Stimulated activated naive CD8-positive, alpha-beta T cell treated with anti-CD3 and anti-CD28 coated beads, Interleukin-15, amount 100 ng/mL, for 72 hours (primary cell): Measurements from ENCODE around the gene CCNB3.
"Not testable (repeated sequence)": the region's sequence is repeated elsewhere in the genome, so short reads cannot be mapped to it uniquely, and the experiment has no call there.

Source experiments
- ATAC-seq: fragments of 150-1000 bp; cut with Tn5 transposase; 2 replicates; pipeline ENCODE4 v1.10.0; 2021; ENCODE audit warnings: mild to moderate bottlenecking, moderate library complexity
- DNase-seq, 2 donors: peaks; one replicate each; pipeline ENCODE4 v3.0.0; 2021 to 2022
- H3K27ac Mint-ChIP-seq, 2 donors: one replicate each; pipeline ENCODE4 v1.8.0; 2022; ENCODE audit warnings: mild to moderate bottlenecking in 2 of 2, mixed read lengths in 2 of 2, moderate library complexity in 2 of 2
- H3K27me3 Mint-ChIP-seq: one replicate; pipeline ENCODE4 v1.8.0; 2022; ENCODE audit warnings: mixed read lengths
- H3K4me1 Mint-ChIP-seq: one replicate; pipeline ENCODE4 v1.8.0; 2022; ENCODE audit warnings: mild to moderate bottlenecking, mixed read lengths
- H3K4me3 Mint-ChIP-seq, 2 donors: one replicate each; pipeline ENCODE4 v1.8.0; 2022; ENCODE audit warnings: mild to moderate bottlenecking in 2 of 2, mixed read lengths in 2 of 2, moderate library complexity in 1 of 2
- H3K9me3 Mint-ChIP-seq, 2 donors: one replicate each; pipeline ENCODE4 v1.8.0; 2022; ENCODE audit warnings: mixed read lengths in 2 of 2

Gene CCNB3

DNA sequence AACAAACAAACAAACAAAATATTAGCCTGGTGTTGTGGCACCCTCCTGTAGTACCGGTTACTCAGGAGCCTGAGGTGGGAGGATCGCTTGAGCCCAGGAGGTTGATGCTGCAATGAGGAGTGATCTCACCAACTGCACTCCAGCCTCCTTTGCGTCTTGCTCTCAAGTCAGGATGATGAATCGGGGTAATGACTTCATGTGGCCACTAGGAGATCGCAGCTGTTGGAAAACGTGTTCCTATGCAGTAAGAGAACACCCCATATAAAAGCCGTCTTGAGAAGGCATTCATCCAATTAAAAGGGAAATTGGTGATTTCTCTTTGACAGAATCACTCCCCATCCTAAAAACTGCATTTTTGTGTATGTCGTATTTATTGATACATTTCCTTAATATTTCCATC is 6.9 kb downstream of the CCNB3 start:
- DNase-seq (no peak), ATAC-seq (no peak)
- no peak overlapping the region for H3K27ac Mint-ChIP-seq
- H3K27me3 Mint-ChIP-seq, result no peaks in the 10 kb centered on the region
- no peaks in the 10 kb centered on the region for H3K9me3 Mint-ChIP-seq
- H3K4me1 Mint-ChIP-seq, result no peaks in the 10 kb centered on the region
- no peak overlapping the region for H3K4me3 Mint-ChIP-seq

DNA sequence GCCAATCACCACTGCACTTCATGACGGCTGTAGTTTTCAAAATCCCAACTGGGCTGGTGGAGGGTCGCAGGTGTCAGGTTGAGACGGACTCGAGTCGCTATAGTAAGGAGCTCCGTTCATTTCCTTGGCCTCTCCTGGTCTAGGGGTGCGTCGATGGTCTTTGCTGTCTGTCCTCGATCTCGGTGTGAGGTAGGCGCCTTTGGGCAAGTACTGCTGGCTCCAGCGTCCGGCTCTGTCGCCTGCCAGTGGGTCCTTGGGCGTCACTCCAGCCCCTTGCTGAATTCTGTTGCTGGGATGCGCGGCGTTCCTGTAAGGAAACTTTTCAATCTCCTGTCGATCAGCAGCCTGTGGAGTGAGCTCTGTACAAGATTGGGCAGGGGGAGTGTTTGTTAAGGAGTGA is 76.7 kb downstream of the CCNB3 start:
- DNase-seq (no peak), ATAC-seq (no peak)
- H3K4me3 Mint-ChIP-seq, result no peak overlapping the region
- no peaks in the 10 kb centered on the region for H3K4me1 Mint-ChIP-seq
- H3K27me3 Mint-ChIP-seq, result no peaks in the 10 kb centered on the region
- no peak overlapping the region for H3K27ac Mint-ChIP-seq
- no peaks in the 10 kb centered on the region for H3K9me3 Mint-ChIP-seq

GRCh38 chrX:50327235-50327634 is 122.7 kb downstream of the CCNB3 start:
- ATAC-seq, result no peak

DNA sequence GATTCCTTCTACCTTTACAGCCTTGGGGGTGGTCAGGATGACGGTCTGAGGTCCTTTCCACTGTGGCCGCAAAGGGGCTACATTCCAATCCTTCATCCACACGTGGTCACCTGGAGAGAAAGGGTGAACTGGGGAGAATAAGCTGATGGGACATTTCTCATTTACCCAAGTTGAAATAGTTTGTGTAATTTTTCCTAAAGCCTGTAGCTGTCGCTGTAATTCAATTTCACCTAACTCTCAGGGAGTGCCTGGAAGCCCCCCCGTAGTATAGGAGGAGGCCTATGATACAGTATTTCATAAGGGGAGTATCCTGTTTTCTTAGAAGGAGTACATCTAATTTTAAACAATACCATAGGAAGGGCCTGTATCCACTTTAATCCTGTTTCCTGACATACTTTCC is 128.1 kb downstream of the CCNB3 start:
- H3K4me3 Mint-ChIP-seq, H3K27me3 Mint-ChIP-seq, ATAC-seq, H3K9me3 Mint-ChIP-seq, DNase-seq, H3K4me1 Mint-ChIP-seq, H3K27ac Mint-ChIP-seq: not testable (repeated sequence)

More at GRCh38 chrX:50327235-50327634, 122.7 kb downstream of the CCNB3 start:
- H3K27ac Mint-ChIP-seq, result no peak overlapping the region
- H3K9me3 Mint-ChIP-seq, result no peaks in the 10 kb centered on the region
- no peaks in the 10 kb centered on the region for H3K4me1 Mint-ChIP-seq
- H3K4me3 Mint-ChIP-seq, result no peak overlapping the region
- no peaks in the 10 kb centered on the region for H3K27me3 Mint-ChIP-seq
- DNase-seq, result no peak

- no peaks in the 10 kb centered on the region for H3K9me3 Mint-ChIP-seq
- DNase-seq, result no peak
- H3K27ac Mint-ChIP-seq, result no peak overlapping the region
- ATAC-seq, result no peak
- H3K27me3 Mint-ChIP-seq, result no peaks in the 10 kb centered on the region
- H3K4me1 Mint-ChIP-seq, result no peaks in the 10 kb centered on the region
- no peak overlapping the region for H3K4me3 Mint-ChIP-seq
Observed at GRCh38 chrX:50333308-50333707, 128.7 kb downstream of the CCNB3 start.

- H3K4me1 Mint-ChIP-seq, result no peaks in the 10 kb centered on the region
- H3K9me3 Mint-ChIP-seq, result no peaks in the 10 kb centered on the region
- H3K4me3 Mint-ChIP-seq, result no peak overlapping the region
- H3K27me3 Mint-ChIP-seq, result no peaks in the 10 kb centered on the region
- ATAC-seq, result no peak
- no peak overlapping the region for H3K27ac Mint-ChIP-seq
- DNase-seq, result no peak
Observed at GRCh38 chrX:50343917-50344316, 139.4 kb downstream of the CCNB3 start.

DNA sequence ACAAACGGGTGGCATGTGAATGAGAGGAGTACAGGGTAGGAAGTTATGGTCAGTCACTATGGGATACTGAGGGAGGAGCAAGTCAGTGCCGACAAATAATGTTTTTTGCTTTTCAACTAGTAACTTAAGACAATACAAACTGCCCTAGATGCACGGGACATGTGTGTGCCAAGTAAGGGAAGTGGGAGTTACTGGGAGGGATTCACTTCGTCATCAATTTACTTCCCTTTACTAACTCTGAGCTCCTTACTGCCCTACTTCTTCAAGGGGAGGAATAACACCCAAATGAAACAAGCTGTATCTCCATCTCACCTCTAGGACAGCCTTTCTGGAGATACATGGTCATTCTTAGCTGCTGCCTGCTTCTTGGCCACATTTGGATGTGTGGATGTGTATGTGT is 168.4 kb downstream of the CCNB3 start:
- Mint-ChIP-seq H3K4me1 (no peaks in the 10 kb centered on the region), H3K27ac (no peak overlapping the region), H3K9me3 (no peaks in the 10 kb centered on the region), H3K4me3 (no peak overlapping the region), H3K27me3 (no peaks in the 10 kb centered on the region)
- DNase-seq (no peak), ATAC-seq (no peak)

GRCh38 chrX:50375481-50376267 is 171.1 kb downstream of the CCNB3 start:
- H3K4me3 Mint-ChIP-seq, result no peak overlapping the region
- no peaks in the 10 kb centered on the region for H3K4me1 Mint-ChIP-seq
- no peaks in the 10 kb centered on the region for H3K27me3 Mint-ChIP-seq
- H3K27ac Mint-ChIP-seq, result no peak overlapping the region
- DNase-seq, result no peak
- no peaks in the 10 kb centered on the region for H3K9me3 Mint-ChIP-seq
- no peak for ATAC-seq

- ATAC-seq (no peak), DNase-seq (no peak)
- no peak overlapping the region for H3K4me3 Mint-ChIP-seq
- no peak overlapping the region for H3K27ac Mint-ChIP-seq
- no peaks in the 10 kb centered on the region for H3K9me3 Mint-ChIP-seq
- H3K27me3 Mint-ChIP-seq, result no peaks in the 10 kb centered on the region
- H3K4me1 Mint-ChIP-seq, result no peaks in the 10 kb centered on the region
Observed at GRCh38 chrX:50381729-50382415, 177.3 kb downstream of the CCNB3 start.

GRCh38 chrX:50386520-50386919 is 182.0 kb downstream of the CCNB3 start:
- no peaks in the 10 kb centered on the region for H3K27me3 Mint-ChIP-seq
- DNase-seq (no peak), ATAC-seq (no peak)
- H3K9me3 Mint-ChIP-seq, result no peaks in the 10 kb centered on the region
- H3K4me3 Mint-ChIP-seq, result no peak overlapping the region
- no peak overlapping the region for H3K27ac Mint-ChIP-seq
- H3K4me1 Mint-ChIP-seq, result no peaks in the 10 kb centered on the region

GRCh38 chrX:50393902-50394301 is 189.3 kb downstream of the CCNB3 start:
- peak overlapping the region in 1 of 2 donors; percentile 68 for H3K27ac Mint-ChIP-seq
- no peaks in the 10 kb centered on the region for H3K9me3 Mint-ChIP-seq
- DNase-seq (no peak), ATAC-seq (no peak)
- H3K27me3 Mint-ChIP-seq, result no peaks in the 10 kb centered on the region
- H3K4me1 Mint-ChIP-seq, result no peaks in the 10 kb centered on the region
- H3K4me3 Mint-ChIP-seq, result no peak overlapping the region
